NCI-H82 (cell line): Measurements from ENCODE around the gene SLC25A21.

Experiments used
- DNase-seq: peaks from one replicate; lab custom pipeline; 2025; lab: John Stamatoyannopoulos, UW

The SLC25A21 gene

DNA sequence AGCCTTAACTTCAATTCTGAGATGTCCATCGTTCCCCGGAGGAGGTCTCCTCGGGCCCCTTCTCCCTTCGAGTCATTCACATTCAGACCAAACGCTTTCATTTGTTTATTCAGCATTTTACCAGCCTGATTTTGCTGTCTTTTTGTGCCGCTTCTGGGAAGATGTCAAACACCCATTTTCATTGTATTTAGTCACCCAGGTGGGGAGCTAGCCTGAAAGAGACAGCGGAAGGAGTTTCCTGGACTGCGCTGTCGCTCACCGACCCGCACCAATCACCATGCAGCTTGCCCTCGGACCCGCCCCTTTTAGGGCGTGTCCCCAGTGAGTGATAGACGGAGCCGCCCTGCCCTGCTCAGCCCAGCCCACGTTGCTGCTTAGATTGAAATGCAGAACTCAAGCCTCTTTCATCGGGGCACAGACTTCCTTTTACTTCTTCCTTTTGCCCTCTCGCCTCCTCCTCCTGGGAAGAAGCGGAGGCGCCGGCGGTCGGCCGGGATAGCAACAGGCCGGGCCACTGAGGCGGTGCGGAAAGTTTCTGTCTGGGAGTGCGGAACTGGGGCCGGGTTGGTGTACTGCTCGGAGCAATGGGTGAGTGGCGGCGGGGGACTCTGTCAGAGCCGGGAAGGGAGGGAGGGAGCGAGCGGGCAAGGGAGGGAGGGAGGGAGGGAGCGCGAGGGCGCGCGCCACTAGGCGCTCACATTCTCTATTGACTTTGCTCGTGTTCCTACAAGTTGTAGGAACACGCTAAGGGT lies 510.7 kb downstream of the SLC25A21 start, which contains the start of gene PAX9:
Gene PAX9, plus strand, starts transcription at position 355 of the 752 bp plus-strand sequence. Its CDS starts 230 bp downstream, at position 585.
- DNase-seq: peak; percentile 85

DNA sequence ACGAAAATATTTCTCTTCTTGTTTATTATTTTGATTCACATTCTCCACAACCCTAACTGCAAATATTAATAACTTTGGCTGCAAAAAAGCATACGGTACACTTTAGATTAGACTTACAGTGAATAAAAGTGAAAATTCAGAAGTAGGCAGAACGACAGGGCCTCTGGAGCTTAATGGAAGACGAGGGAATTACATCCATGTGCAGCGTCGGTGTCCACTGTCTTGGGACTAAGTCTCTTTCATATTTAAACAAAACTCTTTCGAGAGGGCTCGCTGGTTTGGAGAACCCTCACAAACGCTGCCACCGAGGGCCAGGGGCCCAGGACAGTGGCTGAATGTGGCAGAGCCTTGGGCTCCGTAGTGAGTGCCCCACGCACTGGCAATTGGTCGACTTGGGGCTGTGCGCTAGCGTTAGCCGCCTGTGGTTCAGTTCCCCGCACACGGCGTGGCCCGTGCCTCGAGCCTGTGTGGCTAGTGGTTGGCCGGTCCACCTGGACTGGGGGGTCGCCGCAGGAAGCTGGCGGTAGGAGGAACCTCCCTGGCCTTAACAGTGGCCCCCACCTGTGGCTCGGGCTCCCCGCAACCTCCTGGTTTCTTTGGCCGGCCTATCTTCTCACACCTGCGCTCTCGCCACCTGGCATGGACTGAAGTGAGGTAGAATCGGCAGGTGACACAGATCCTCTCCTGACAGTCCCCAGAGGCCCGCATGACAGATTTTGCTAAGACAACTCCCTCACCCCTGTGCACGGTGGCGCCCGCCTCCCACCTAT lies 511.5 kb downstream of the SLC25A21 start:
- no peak for DNase-seq

DNA sequence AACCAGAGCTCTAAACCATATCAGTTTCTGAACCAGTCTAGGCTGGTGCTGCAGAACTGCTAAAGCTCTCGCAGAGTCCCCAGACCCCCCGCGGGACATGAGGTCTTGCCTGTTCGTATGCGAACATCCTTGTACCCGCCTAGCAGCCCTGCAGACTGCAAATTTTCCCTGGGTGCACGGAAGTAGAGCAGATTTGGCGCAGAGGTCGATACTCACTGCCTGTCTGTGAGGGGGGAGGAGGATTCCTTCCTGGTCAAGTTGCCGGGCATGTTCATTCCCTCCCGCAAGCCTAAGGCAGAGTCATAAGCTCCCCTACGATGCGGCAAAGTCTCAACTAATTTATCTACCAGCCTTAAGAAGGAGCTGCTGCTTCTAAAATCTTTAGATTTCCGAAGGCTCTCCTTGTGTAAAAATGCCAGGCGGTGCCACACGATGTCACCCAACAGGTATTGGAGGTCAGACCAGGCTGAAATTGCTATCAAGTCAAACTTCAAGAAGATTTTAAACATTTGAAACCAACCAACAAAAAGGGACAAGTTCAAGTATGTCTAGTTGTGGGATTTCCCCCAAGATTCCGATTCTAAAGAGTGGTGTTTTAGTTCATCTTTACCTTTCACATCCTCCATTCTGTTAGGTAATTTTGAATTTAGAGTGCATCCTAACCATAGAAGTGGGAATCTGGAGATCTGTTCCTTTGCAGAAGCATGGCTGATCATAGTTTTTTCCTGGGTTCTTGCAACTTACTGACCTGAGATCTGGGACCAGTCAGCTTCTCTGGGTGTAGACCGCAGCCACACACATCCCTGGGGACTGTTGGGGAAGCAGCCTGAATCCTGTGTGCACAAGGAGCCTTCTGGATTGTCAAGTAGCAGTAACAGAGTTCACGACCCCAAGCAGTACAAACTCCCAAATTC lies 512.3 kb downstream of the SLC25A21 start:
- DNase-seq: no peak

DNA sequence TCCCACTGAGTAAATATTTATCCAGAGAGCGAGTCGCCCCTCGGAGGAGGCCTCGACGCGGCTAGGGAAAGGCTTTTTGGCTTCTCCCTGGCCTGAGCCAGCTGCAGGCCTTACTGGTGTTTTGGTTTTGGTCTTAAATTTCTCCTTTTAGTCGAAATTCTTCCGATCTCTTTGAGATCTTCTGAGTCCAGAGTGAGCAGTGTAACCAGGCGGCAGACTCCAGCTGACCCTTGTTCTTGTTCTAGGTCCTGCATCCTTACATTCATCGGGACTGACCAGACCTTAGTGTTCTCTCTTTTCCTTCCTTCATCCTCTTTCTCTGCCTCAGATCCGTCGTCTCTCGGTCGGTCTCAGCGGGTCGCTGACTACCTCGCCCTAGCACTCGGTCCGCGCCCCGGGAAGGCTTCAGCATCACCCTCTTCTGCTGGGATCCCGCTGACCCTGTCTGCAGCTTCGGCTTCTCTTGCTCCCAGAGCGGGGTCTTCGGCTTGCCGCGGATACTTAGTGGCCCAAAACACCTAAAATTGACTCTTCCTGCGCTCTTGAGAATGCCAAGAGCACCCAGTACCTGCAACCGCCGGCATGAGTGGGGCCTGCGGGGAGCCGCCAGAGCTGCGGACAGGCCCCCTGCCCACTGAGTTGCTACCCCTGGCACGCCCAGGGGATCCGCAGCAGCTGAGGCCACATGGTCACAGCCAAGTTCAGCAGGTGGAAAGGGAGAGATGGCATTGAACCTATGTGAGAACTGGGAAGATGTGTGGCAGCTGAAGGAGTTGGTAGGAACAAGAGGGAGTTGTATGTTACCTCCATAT lies 513.2 kb downstream of the SLC25A21 start:
- no peak for DNase-seq

DNA sequence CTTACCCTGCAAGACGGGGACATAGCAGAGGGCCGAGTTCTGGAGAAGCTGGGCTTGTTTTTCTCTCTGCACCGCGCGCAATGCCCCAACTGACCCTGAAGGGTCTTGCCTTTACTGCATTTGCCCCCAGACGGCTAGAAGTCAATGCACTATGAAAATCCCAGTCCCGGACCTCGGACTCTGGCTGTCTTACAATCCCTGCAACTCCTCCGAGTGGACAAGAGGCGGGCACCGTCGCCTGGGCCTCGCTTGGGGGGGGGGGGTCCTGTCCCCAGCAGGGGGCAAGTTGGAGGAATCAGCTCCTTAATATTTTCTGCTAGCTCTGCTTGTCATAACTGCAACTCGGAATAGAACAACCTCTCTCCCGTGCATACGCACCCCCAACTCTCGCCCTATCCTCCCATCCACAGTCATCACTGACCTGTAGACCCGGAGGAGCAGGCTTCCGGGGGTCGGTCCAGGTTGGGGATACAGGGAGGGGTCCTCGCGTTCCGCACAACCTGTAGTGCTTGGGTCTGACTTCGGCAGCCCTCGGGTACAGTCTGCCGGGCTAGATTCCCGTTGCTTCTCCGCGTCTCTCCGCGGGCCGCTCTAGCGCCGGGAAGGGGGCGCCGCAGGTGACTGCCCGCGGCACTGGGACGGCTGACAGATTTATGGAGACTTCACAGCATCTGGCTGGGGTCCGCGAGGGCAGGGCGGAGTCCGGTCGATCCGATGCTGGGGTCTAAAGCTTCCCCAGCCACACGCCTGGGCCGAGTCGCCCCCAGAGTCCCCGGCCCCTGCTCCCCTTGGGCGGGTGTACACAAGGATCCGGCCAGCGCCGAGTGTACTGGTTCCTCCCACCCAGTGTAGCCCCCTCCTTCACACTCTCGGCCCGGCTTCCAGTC lies 514.0 kb downstream of the SLC25A21 start:
- no peak for DNase-seq

DNA sequence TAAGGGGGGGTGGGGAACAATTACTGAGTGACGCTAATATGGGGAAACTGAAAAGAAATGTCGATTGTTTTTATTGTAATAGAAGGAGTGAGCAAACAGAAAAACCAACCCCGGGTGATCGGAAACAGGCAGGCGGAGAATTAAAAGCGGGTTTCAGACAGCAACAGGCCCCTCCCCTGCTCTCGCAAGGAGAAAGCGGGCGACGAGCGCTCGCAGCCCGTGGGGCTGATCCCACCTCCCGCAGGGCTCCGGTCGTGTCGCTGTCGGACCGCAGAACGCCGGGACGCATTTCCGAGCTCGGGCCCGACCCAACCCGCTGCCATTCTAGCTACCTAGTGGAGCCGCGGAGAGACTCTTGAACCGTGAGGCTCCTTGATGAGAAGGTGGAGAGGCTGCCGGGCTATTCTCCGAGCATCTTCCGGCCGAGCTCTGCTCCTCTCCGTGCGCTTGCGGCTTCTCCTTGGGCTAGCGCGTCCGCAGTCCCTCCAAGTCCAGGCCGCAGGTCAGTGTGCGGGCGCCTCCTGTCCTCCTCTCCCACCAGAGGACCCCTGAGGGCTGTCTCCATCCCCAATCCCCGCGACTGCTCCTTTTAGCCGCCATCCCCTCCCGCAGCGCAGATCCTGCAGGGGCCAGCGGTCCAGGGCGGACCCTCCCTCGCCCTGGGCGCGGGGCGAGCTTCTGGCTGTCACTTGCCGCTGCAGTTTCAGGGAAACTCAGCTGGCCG lies 514.8 kb downstream of the SLC25A21 start:
- DNase-seq: no peak

DNA sequence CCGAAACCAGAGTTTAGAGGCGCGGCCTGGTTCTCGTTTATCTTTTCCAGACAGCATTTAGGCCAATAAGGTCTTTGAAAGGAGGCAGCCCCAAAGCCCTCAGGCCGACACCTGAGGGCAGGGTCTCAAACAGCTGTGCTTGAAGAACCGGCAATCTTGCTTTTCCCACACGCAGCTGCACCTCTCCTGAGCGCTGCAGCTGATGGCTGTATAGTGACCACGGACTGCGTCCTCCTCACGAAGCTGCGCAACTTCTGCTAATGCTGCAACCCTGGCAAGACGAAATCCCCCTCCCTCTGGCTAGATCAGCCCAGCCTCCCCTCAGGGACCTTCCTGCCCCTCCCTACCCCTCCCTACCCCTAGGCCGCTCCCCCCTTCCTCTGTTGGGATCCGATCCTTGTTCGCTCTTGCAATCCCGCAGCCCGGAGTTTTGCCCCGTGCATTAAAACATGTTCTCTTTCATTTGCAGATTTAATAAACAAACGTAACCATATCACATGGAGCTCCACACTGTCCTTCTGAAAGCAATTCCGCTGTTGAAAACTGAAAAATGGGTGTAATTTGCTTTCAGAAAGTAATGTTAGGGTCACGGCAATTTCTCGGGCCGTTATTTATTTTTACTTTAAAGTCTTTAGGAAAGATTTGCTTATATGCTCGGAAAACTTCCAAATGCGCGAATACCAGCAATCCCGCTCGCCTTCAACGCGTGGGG lies 515.6 kb downstream of the SLC25A21 start:
- no peak for DNase-seq

DNA sequence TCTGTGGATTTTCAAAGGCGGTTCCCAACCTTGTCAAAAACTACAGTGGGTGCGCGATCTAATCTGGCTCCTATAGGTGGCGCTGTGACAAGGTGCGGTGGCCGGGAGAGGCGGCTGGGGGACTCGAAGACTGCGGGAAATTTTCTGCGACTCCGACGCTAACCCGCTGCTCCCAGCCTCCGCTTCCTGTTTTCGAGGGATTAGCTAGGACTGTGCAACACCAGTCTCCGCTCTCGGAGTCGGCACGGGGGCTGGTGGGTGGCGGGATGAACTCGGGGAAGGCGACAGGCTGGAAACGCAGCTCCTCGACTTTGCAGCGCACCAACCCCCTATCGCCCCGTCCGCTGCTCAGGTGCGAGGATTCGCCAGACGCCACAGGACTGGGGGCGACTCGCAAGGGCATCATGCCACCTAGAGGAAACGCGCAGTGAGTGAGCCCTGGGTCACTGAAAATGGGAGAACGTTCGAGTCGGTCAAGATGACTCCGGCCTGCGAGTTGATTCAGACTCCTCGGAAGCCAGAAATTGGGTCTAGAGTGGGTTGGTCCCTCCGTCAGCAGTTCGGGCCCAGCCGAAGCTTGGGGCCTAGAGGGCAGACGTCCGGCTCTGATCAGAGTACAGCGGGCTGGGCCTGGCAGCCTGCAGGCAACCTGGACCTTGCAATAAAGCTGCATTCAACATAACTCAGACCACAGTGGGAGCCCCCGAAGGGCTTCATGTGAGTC lies 516.3 kb downstream of the SLC25A21 start:
- peak; percentile 76 for DNase-seq

DNA sequence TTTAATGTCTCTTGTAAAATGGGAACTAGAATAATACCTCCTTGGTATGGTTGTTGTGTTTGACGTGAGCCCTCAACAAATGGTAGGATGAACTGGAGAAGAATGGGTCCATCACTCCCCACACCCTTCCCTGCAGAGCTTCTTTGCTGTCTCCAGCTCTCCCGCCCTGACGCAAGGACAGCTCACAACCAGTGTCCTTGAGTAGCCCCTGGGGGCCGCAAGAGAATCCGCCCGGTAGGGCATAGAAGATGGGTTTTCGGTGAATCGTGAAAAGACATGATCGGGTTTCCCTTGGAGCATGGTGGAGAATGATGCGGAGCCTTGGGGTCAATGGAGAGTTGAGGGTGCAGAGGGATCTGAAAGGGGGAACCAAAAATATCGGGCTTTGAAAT lies 516.8 kb downstream of the SLC25A21 start:
- DNase-seq: no peak

DNA sequence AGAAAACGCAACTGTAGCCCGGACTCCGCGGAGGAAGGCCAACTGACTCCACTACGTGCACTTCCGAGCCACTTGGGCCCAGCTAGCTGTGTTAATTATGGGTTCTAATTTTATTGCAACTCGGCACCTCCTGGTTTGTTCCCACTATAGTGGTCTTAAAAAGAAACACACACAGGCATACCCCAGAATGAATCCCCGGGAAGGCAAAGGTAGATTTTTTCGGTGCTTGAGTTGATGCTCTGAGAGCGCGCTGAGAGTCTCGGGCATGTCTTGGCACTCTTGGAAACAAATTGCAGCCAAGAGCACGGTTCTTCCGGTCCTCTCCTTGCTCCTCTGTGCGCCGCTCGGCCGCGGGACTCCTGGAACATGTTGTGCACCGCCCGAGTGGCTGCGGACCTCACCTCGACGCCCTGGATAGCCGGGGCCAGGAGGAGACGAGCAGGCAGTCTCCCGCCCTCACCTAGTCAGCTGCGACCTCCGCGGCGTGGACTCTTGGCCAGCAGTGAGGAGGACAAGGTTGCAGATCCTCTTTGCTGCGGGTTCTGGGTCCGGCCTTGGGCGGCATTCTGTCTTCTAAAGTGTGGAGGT lies 517.5 kb downstream of the SLC25A21 start:
- DNase-seq: no peak

DNA sequence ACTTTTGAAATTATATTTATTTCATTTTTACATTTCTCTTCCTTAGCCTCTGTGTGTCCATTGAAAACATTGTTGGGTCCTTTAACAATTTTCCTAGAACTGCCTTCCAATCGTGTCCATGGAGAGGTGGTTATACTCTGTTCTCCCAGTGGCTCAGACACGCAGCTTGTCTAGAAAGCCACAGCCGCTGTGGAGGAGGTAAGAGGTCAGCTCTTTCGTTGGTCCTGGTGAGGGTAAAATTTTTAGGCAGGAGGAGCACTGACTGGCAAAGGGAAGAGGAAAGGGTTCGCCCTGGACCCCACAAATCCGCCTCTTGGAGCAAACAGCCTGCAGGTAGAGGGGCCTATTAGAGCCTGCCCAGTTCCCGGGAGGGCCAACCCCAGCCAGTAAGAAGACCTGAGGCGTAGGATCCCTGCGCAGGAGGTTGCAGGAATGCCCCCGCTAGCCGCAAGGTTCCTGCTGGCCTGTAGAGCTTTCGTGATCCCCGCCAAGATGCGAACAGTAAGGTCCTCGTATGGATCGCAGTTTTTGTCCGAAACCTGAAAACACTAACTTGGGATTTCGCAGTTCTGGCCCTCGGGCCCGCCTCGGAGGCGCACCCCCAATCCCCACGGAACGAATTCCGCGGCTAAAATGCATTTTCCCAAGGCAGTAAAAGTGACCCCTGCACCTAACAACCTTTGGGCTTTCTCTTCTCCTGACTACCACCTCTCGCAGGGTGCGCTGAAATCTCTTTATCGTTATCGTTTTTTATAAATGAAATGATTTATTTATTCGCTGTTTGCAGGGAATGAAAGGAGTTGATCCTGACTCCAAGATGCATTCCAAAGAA lies 518.2 kb downstream of the SLC25A21 start:
- no peak for DNase-seq

DNA sequence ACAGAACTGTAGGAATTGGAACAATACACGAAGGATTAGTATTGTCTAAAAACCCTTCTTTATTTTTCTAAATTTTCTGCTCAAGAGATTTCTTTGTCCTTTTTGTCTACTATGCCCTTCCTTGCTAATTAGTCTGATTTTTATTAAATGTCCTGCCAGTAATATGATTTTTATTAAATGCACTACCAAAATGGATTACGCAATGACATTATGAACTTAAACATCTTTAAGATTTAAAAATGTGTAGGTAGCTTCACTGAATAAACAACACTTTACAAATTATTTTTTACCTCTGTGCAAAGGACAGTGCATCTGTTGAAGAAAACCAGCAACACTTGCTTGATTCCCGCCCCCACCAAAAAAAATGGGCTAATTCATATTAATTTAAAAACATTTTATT lies 519.0 kb downstream of the SLC25A21 start:
- no peak for DNase-seq

DNA sequence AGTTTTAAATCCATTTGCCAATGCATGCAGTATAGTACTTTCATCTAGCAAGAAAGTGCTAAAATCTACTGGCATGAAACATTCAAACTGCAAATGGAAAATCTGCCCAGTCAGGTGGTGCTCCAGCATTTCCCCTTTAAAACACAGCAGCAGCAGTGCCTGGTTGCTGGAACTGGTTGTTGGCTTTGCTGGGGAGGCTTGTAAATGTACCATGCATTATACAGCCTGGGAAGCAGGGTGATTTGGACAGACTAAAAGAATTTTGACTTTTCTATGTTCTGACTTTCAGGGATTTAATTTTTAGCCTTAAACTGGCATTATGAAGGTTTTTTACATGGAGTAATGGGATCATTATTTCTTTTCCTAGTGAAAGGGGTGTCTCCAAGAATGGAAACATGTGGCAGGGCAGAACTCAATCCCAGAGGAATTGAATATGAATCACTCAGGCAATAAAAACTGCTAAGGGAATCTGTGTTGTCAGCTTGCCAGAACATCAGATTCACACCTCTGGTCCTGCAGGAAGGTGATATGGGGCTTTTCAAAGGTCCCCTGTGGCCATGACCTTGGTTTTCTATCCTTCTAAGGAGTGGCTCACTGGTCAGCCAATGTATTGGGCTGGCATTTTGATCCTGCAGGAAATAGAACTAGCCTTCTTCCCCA lies 519.7 kb downstream of the SLC25A21 start:
- no peak for DNase-seq

DNA sequence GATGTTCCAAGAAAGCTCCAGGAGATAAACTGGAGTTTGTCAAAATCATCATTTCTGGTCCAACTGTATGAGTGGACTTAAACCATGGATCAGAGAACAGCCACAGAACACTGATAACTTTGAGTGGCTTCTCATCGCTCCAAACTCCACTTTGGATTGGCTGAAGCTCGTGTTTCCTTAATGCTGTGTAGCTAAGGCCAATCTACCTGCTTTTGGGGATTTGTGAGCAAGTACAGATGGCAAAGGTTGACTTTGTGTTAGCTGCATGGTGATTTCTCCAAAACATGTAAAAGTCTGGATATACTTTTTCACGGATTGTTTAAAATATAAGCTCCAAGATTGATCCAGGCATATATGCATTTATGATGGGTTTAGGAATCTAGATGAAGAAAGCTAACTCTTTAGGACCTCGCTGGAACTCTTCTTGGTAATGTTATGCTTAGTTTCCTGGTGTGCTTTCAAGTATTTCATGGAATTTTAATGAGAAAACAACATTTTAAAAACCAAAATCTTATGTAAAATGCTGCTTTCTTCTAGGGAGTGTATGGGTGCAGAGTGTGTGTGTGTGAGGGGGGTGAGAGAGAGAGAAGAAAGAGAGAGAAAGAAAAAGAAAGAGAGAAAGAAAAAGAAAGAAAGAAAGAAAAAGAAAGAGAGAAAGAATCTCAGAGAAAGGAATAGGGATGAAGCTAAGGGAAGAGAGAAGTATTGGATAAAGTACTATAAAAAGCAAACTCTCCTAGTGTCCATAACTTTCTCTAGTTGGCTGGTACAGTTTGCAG lies 522.3 kb downstream of the SLC25A21 start:
- DNase-seq: no peak

DNA sequence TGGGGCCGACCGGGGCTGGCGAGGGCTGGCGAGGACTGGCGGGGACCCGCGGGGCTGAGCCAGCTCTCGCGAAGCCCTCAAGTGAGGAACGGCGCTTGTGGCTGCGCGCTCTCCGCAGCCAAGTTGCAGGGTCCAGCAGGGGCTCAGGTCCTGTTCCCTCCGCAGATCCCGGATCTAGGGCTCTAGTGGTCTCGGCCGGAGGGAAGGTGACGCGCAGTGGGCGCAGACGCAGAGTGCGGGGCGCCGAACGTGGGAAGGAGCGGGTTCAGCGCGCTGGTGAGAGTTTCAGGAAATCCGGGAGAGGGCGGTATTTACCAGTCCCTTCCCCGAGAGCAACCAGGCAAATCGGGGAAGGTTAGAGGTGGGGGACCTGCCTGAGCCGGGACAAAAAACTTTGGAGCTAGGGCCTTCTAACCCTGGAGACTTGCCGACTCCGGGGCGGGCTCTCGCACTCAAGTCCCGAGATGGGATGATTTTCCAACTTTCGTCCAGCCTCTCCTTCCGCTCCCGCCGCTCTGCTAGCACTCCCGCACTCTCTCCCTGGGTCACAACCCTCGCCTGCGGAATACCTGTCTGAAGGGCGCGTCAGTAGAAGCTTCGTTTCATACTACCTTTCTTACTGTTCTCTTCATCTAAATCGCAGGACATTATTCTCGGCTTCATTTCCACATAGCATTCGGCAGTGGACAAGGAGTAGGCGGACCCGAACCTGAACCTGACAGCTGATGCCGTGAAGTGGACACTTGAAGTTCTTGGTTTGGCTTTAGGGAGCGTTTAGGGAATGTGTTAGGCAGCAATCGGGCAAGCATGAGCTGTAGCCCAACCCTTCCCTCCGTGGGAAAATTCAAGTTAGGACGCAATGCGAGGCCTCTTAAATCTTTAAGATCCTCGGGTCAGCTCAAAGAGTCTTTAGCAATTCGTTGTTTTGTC lies 524.3 kb downstream of the SLC25A21 start:
- DNase-seq: peak; percentile 58
